Measurements from ENCODE around the gene SPATA31D1.

SPATA31D1 gene

GRCh38 chr9:81993656-81994055, 5.1 kb downstream of the SPATA31D1 start:
- Histone ChIP-seq H3K79me2 (ENCODE audit: control insufficient read depth, insufficient read depth, low read length) (no peaks in the 10 kb centered on the region), H2BK5ac (ENCODE audit: low read length) (no peak overlapping the region), H2AK5ac (ENCODE audit: low read length) (no peak overlapping the region), H3K4me3 (ENCODE audit: low read length) (no peak overlapping the region), H3K56ac (ENCODE audit: low read length) (no peak overlapping the region), H3K27ac (ENCODE audit: low read depth, low read length) (no peak overlapping the region), H4K8ac (ENCODE audit: low read depth, low read length) (no peak overlapping the region), H4K5ac (ENCODE audit: low read length) (no peak overlapping the region), H2BK15ac (replicated peaks; ENCODE audit: low read depth) (no peak overlapping the region), H3K36me3 (ENCODE audit: control insufficient read depth, insufficient read depth, low read length) (no peaks in the 10 kb centered on the region), H3K9ac (ENCODE audit: low read length) (no peak overlapping the region), H3K4me2 (ENCODE audit: low read length) (no peak overlapping the region), H3K27me3 (ENCODE audit: insufficient read depth, low read length, poor library complexity) (no peaks in the 10 kb centered on the region), H3K23ac (ENCODE audit: low read length) (no peak overlapping the region), H3K79me1 (ENCODE audit: low read length) (no peaks in the 10 kb centered on the region), H3K18ac (ENCODE audit: low read length) (no peak overlapping the region), H3K4me1 (ENCODE audit: control insufficient read depth, low read depth, low read length) (no peaks in the 10 kb centered on the region), H2BK120ac (ENCODE audit: low read depth, low read length) (no peak overlapping the region), H3K4ac (ENCODE audit: low read depth, low read length) (no peak overlapping the region)
- no peak for DNase-seq
- no CpG with 5 or more reads among the region's 5 CpGs for WGBS (ENCODE audit: extremely low coverage, insufficient coverage, low lambda C conversion rate)

- H3K9ac ChIP-seq (ENCODE audit: low read length), result no peak overlapping the region
- H4K8ac ChIP-seq (ENCODE audit: low read depth, low read length), result no peak overlapping the region
- H3K23ac ChIP-seq (ENCODE audit: low read length), result no peak overlapping the region
- no peaks in the 10 kb centered on the region for H3K79me1 ChIP-seq (ENCODE audit: low read length)
- no peak overlapping the region for H3K4me3 ChIP-seq (ENCODE audit: low read length)
- H2BK120ac ChIP-seq (ENCODE audit: low read depth, low read length), result no peak overlapping the region
- H3K27ac ChIP-seq (ENCODE audit: low read depth, low read length), result no peak overlapping the region
- no peak overlapping the region for H2BK5ac ChIP-seq (ENCODE audit: low read length)
- H3K56ac ChIP-seq (ENCODE audit: low read length), result no peak overlapping the region
- H2BK15ac ChIP-seq (replicated peaks; ENCODE audit: low read depth), result no peak overlapping the region
- no peak for DNase-seq
- no peak overlapping the region for H3K4ac ChIP-seq (ENCODE audit: low read depth, low read length)
- no peak overlapping the region for H3K18ac ChIP-seq (ENCODE audit: low read length)
- no peak overlapping the region for H2AK5ac ChIP-seq (ENCODE audit: low read length)
- no peaks in the 10 kb centered on the region for H3K79me2 ChIP-seq (ENCODE audit: control insufficient read depth, insufficient read depth, low read length)
- H3K4me2 ChIP-seq (ENCODE audit: low read length), result no peak overlapping the region
- no peaks in the 10 kb centered on the region for H3K4me1 ChIP-seq (ENCODE audit: control insufficient read depth, low read depth, low read length)
- H4K5ac ChIP-seq (ENCODE audit: low read length), result no peak overlapping the region
- no peaks in the 10 kb centered on the region for H3K27me3 ChIP-seq (ENCODE audit: insufficient read depth, low read length, poor library complexity)
- H3K36me3 ChIP-seq (ENCODE audit: control insufficient read depth, insufficient read depth, low read length), result no peaks in the 10 kb centered on the region
Measured at GRCh38 chr9:81999806-82000205, 11.2 kb downstream of the SPATA31D1 start.

- H3K23ac ChIP-seq (ENCODE audit: low read length), result no peak overlapping the region
Measured at GRCh38 chr9:82010711-82011110, 22.1 kb downstream of the SPATA31D1 start.

GRCh38 chr9:82011133-82011532, 22.6 kb downstream of the SPATA31D1 start:
- no peak for DNase-seq
- Histone ChIP-seq H3K56ac (ENCODE audit: low read length) (no peak overlapping the region), H3K79me1 (ENCODE audit: low read length) (no peaks in the 10 kb centered on the region), H4K5ac (ENCODE audit: low read length) (no peak overlapping the region), H3K9ac (ENCODE audit: low read length) (no peak overlapping the region), H3K4me2 (ENCODE audit: low read length) (no peak overlapping the region), H4K8ac (ENCODE audit: low read depth, low read length) (no peak overlapping the region), H3K79me2 (ENCODE audit: control insufficient read depth, insufficient read depth, low read length) (no peaks in the 10 kb centered on the region), H3K4ac (ENCODE audit: low read depth, low read length) (no peak overlapping the region), H3K4me1 (ENCODE audit: control insufficient read depth, low read depth, low read length) (no peaks in the 10 kb centered on the region), H2AK5ac (ENCODE audit: low read length) (no peak overlapping the region), H2BK5ac (ENCODE audit: low read length) (no peak overlapping the region), H3K23ac (ENCODE audit: low read length) (no peak overlapping the region), H2BK15ac (replicated peaks; ENCODE audit: low read depth) (no peak overlapping the region), H3K4me3 (ENCODE audit: low read length) (no peak overlapping the region), H3K36me3 (ENCODE audit: control insufficient read depth, insufficient read depth, low read length) (no peaks in the 10 kb centered on the region), H3K27me3 (ENCODE audit: insufficient read depth, low read length, poor library complexity) (no peaks in the 10 kb centered on the region), H3K18ac (ENCODE audit: low read length) (no peak overlapping the region), H3K27ac (ENCODE audit: low read depth, low read length) (no peak overlapping the region), H2BK120ac (ENCODE audit: low read depth, low read length) (no peak overlapping the region)
- no CpG with 5 or more reads among the region's 3 CpGs for WGBS (ENCODE audit: extremely low coverage, insufficient coverage, low lambda C conversion rate)

More at GRCh38 chr9:82010711-82011110, 22.1 kb downstream of the SPATA31D1 start:
- H2BK15ac ChIP-seq (replicated peaks; ENCODE audit: low read depth), result no peak overlapping the region
- no peaks in the 10 kb centered on the region for H3K79me1 ChIP-seq (ENCODE audit: low read length)
- no peaks in the 10 kb centered on the region for H3K27me3 ChIP-seq (ENCODE audit: insufficient read depth, low read length, poor library complexity)
- no peaks in the 10 kb centered on the region for H3K36me3 ChIP-seq (ENCODE audit: control insufficient read depth, insufficient read depth, low read length)
- no peak overlapping the region for H3K27ac ChIP-seq (ENCODE audit: low read depth, low read length)
- H3K18ac ChIP-seq (ENCODE audit: low read length), result no peak overlapping the region
- H3K9ac ChIP-seq (ENCODE audit: low read length), result no peak overlapping the region
- H3K4ac ChIP-seq (ENCODE audit: low read depth, low read length), result no peak overlapping the region
- no peak overlapping the region for H2BK120ac ChIP-seq (ENCODE audit: low read depth, low read length)
- H2BK5ac ChIP-seq (ENCODE audit: low read length), result no peak overlapping the region
- no peak overlapping the region for H3K4me3 ChIP-seq (ENCODE audit: low read length)
- no peaks in the 10 kb centered on the region for H3K4me1 ChIP-seq (ENCODE audit: control insufficient read depth, low read depth, low read length)
- no CpG with 5 or more reads among the region's 1 CpG for WGBS (ENCODE audit: extremely low coverage, insufficient coverage, low lambda C conversion rate)
- no peak overlapping the region for H3K56ac ChIP-seq (ENCODE audit: low read length)
- no peak for DNase-seq
- H4K5ac ChIP-seq (ENCODE audit: low read length), result no peak overlapping the region
- H3K79me2 ChIP-seq (ENCODE audit: control insufficient read depth, insufficient read depth, low read length), result no peaks in the 10 kb centered on the region
- H4K8ac ChIP-seq (ENCODE audit: low read depth, low read length), result no peak overlapping the region
- H3K4me2 ChIP-seq (ENCODE audit: low read length), result no peak overlapping the region
- H2AK5ac ChIP-seq (ENCODE audit: low read length), result no peak overlapping the region

GRCh38 chr9:82012276-82012675, 23.7 kb downstream of the SPATA31D1 start:
- no peak overlapping the region for H3K27ac ChIP-seq (ENCODE audit: low read depth, low read length)

GRCh38 chr9:82020331-82020730, 31.8 kb downstream of the SPATA31D1 start:
- H4K5ac ChIP-seq (ENCODE audit: low read length), result no peak overlapping the region
- no peak overlapping the region for H3K27ac ChIP-seq (ENCODE audit: low read depth, low read length)
- DNase-seq, result no peak
- H3K18ac ChIP-seq (ENCODE audit: low read length), result no peak overlapping the region
- no peak overlapping the region for H3K4me3 ChIP-seq (ENCODE audit: low read length)
- H3K4ac ChIP-seq (ENCODE audit: low read depth, low read length), result no peak overlapping the region
- no peak overlapping the region for H3K4me2 ChIP-seq (ENCODE audit: low read length)
- H3K56ac ChIP-seq (ENCODE audit: low read length), result no peak overlapping the region
- H3K79me2 ChIP-seq (ENCODE audit: control insufficient read depth, insufficient read depth, low read length), result no peaks in the 10 kb centered on the region
- H3K27me3 ChIP-seq (ENCODE audit: insufficient read depth, low read length, poor library complexity), result no peaks in the 10 kb centered on the region
- H3K23ac ChIP-seq (ENCODE audit: low read length), result no peak overlapping the region
- H2BK15ac ChIP-seq (replicated peaks; ENCODE audit: low read depth), result no peak overlapping the region
- no peaks in the 10 kb centered on the region for H3K36me3 ChIP-seq (ENCODE audit: control insufficient read depth, insufficient read depth, low read length)
- no peak overlapping the region for H2BK5ac ChIP-seq (ENCODE audit: low read length)
- H2BK120ac ChIP-seq (ENCODE audit: low read depth, low read length), result no peak overlapping the region
- no peaks in the 10 kb centered on the region for H3K4me1 ChIP-seq (ENCODE audit: control insufficient read depth, low read depth, low read length)
- H3K9ac ChIP-seq (ENCODE audit: low read length), result no peak overlapping the region
- no peaks in the 10 kb centered on the region for H3K79me1 ChIP-seq (ENCODE audit: low read length)
- H4K8ac ChIP-seq (ENCODE audit: low read depth, low read length), result no peak overlapping the region
- H2AK5ac ChIP-seq (ENCODE audit: low read length), result no peak overlapping the region

More at GRCh38 chr9:82012276-82012675, 23.7 kb downstream of the SPATA31D1 start:
- H3K36me3 ChIP-seq (ENCODE audit: control insufficient read depth, insufficient read depth, low read length), result no peaks in the 10 kb centered on the region
- H3K4me1 ChIP-seq (ENCODE audit: control insufficient read depth, low read depth, low read length), result no peaks in the 10 kb centered on the region
- no peaks in the 10 kb centered on the region for H3K79me1 ChIP-seq (ENCODE audit: low read length)
- no peak overlapping the region for H3K56ac ChIP-seq (ENCODE audit: low read length)
- no peak overlapping the region for H3K23ac ChIP-seq (ENCODE audit: low read length)
- no peak overlapping the region for H3K4me2 ChIP-seq (ENCODE audit: low read length)
- H2BK15ac ChIP-seq (replicated peaks; ENCODE audit: low read depth), result no peak overlapping the region
- H2BK5ac ChIP-seq (ENCODE audit: low read length), result no peak overlapping the region
- no peaks in the 10 kb centered on the region for H3K79me2 ChIP-seq (ENCODE audit: control insufficient read depth, insufficient read depth, low read length)
- no peak overlapping the region for H4K8ac ChIP-seq (ENCODE audit: low read depth, low read length)
- no peaks in the 10 kb centered on the region for H3K27me3 ChIP-seq (ENCODE audit: insufficient read depth, low read length, poor library complexity)
- no peak overlapping the region for H3K4me3 ChIP-seq (ENCODE audit: low read length)
- no peak overlapping the region for H2BK120ac ChIP-seq (ENCODE audit: low read depth, low read length)
- H3K9ac ChIP-seq (ENCODE audit: low read length), result no peak overlapping the region
- no peak overlapping the region for H2AK5ac ChIP-seq (ENCODE audit: low read length)
- DNase-seq, result no peak
- no peak overlapping the region for H3K4ac ChIP-seq (ENCODE audit: low read depth, low read length)
- WGBS (ENCODE audit: extremely low coverage, insufficient coverage, low lambda C conversion rate), result no CpG with 5 or more reads among the region's 1 CpG
- no peak overlapping the region for H4K5ac ChIP-seq (ENCODE audit: low read length)
- no peak overlapping the region for H3K18ac ChIP-seq (ENCODE audit: low read length)
